ENCODE measurements around the gene HOXB3.

DNA sequence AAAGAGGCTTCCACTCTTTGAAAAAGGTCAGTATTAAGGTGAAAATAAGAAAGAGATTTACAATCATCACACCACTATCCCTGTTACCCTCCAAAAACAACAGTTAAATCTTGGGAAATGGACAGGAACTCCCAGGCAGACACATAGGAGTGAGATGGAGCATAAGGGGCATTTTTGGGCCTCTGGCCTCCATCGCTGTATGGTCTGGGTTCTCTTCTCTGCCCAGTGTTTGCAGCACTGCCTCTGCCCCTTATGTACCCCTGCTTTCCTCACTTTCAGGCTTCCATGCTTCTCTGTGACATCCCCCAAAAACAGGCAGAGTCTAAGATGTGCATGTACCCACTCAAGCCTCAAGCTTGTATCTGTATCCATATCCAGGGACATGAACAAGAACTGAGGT, 44.5 kb downstream of the HOXB3 start:
- TF ChIP-seq RARB (CRISPR knock-in tag; IDR thresholded peaks at IDR 0.05) (no peak), ZFP3 (CRISPR knock-in tag; IDR thresholded peaks at IDR 0.05) (no peak)
- TF ChIP-seq, protein P1, sequence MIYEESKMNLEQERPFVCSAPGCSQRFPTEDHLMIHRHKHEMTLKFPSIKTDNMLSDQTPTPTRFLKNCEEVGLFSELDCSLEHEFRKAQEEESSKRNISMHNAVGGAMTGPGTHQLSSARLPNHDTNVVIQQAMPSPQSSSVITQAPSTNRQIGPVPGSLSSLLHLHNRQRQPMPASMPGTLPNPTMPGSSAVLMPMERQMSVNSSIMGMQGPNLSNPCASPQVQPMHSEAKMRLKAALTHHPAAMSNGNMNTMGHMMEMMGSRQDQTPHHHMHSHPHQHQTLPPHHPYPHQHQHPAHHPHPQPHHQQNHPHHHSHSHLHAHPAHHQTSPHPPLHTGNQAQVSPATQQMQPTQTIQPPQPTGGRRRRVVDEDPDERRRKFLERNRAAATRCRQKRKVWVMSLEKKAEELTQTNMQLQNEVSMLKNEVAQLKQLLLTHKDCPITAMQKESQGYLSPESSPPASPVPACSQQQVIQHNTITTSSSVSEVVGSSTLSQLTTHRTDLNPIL (CRISPR knock-in tag; IDR thresholded peaks at IDR 0.05; ENCODE audit: low read depth) = no peak
- TF ChIP-seq, protein P2, sequence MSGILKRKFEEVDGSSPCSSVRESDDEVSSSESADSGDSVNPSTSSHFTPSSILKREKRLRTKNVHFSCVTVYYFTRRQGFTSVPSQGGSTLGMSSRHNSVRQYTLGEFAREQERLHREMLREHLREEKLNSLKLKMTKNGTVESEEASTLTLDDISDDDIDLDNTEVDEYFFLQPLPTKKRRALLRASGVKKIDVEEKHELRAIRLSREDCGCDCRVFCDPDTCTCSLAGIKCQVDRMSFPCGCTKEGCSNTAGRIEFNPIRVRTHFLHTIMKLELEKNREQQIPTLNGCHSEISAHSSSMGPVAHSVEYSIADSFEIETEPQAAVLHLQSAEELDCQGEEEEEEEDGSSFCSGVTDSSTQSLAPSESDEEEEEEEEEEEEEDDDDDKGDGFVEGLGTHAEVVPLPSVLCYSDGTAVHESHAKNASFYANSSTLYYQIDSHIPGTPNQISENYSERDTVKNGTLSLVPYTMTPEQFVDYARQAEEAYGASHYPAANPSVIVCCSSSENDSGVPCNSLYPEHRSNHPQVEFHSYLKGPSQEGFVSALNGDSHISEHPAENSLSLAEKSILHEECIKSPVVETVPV (CRISPR knock-in tag; IDR thresholded peaks at IDR 0.05) = no peak
- TF ChIP-seq, protein P3, sequence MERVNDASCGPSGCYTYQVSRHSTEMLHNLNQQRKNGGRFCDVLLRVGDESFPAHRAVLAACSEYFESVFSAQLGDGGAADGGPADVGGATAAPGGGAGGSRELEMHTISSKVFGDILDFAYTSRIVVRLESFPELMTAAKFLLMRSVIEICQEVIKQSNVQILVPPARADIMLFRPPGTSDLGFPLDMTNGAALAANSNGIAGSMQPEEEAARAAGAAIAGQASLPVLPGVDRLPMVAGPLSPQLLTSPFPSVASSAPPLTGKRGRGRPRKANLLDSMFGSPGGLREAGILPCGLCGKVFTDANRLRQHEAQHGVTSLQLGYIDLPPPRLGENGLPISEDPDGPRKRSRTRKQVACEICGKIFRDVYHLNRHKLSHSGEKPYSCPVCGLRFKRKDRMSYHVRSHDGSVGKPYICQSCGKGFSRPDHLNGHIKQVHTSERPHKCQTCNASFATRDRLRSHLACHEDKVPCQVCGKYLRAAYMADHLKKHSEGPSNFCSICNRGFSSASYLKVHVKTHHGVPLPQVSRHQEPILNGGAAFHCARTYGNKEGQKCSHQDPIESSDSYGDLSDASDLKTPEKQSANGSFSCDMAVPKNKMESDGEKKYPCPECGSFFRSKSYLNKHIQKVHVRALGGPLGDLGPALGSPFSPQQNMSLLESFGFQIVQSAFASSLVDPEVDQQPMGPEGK (CRISPR knock-in tag; IDR thresholded peaks at IDR 0.05; ENCODE audit: borderline replicate concordance) = no peak

Data from SK-N-SH treated with all-trans-retinoic acid at 6 μM for 48 hours (cell line).